ENCODE measurements around the gene DPP7.

DNA sequence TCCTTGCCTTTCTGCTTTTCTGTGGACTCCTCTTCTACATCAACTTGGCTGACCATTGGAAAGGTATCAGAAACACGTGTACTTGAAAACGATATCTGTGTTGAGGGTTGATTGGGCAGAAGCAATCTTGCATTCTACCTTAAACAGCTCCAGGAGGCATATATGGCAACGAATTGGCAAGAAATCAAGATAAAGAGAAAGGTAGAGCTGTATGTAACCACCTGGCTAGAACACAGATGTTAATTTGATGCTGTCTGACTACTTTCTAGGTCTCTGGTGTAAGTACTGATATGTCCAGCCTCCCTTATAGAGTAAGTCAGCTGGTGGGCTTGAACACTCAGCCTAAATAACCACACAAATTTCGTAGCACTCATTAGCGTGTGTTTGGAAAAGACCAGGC, 26.4 kb downstream of the DPP7 start:
- TF ChIP-seq YY1 (tag by site-specific recombination; IDR thresholded peaks at IDR 0.05) (no peak), ZNF785 (tag by site-specific recombination; IDR thresholded peaks at IDR 0.05) (no peak), GLI2 (tag by site-specific recombination; IDR thresholded peaks at IDR 0.05; ENCODE audit: borderline replicate concordance, low read depth) (no peak), CTCF (tag by site-specific recombination; IDR thresholded peaks at IDR 0.05) (no peak), PRDM10 (tag by site-specific recombination; IDR thresholded peaks at IDR 0.05) (no peak), PRDM2 (tag by site-specific recombination; IDR thresholded peaks at IDR 0.05; ENCODE audit: borderline replicate concordance) (no peak), ZBTB6 (tag by site-specific recombination; IDR thresholded peaks at IDR 0.05) (no peak), REST (tag by site-specific recombination; IDR thresholded peaks at IDR 0.05) (no peak), SCRT1 (tag by site-specific recombination; IDR thresholded peaks at IDR 0.05; ENCODE audit: borderline replicate concordance) (no peak)
